Liver (tissue), 3 donors: Measurements from ENCODE around the gene VAPA.

Experiments
- EGR1 ChIP-seq, 2 donors: IDR thresholded peaks; 2 replicates each; pipeline ENCODE4 v1.6.1; 2016 to 2018; ENCODE audit warnings: antibody characterized with exemption in 2 of 2, low read depth in 2 of 2
- TAF1 ChIP-seq: conservative IDR thresholded peaks from 2 replicates; pipeline ENCODE4 v1.6.1; 2016; ENCODE audit warnings: antibody characterized with exemption, mild to moderate bottlenecking
- TF ChIP-seq, protein P1 (sequence below): fragments of 150-350 bp; IDR thresholded peaks from 2 replicates; pipeline ENCODE4 v1.5.1; 2017; ENCODE audit warnings: improper control_type of control experiment, low read depth, low read length; ENCODE audit not compliant: missing input control
- donor health status: healthy.
- donor health status: healthy.

GRCh38 chr18:9969247-9969646, 55.4 kb downstream of the VAPA start:
- TF ChIP-seq EGR1 (IDR thresholded peaks at IDR 0.05; ENCODE audit: low read depth in 2 of 2), result no peak
- TF ChIP-seq, protein P1, sequence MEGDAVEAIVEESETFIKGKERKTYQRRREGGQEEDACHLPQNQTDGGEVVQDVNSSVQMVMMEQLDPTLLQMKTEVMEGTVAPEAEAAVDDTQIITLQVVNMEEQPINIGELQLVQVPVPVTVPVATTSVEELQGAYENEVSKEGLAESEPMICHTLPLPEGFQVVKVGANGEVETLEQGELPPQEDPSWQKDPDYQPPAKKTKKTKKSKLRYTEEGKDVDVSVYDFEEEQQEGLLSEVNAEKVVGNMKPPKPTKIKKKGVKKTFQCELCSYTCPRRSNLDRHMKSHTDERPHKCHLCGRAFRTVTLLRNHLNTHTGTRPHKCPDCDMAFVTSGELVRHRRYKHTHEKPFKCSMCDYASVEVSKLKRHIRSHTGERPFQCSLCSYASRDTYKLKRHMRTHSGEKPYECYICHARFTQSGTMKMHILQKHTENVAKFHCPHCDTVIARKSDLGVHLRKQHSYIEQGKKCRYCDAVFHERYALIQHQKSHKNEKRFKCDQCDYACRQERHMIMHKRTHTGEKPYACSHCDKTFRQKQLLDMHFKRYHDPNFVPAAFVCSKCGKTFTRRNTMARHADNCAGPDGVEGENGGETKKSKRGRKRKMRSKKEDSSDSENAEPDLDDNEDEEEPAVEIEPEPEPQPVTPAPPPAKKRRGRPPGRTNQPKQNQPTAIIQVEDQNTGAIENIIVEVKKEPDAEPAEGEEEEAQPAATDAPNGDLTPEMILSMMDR, result no peak
- no peak for TF ChIP-seq TAF1
